ES-I3 (cell line): ENCODE measurements around the gene NGFR.

Experiments
- H3K36me3 ChIP-seq: 2 replicates; pipeline ENCODE4 v1.6.1; 2013; ENCODE audit warnings: mild to moderate bottlenecking, low read length, control low read depth, moderate library complexity; ENCODE audit not compliant: insufficient read depth
- H3K4me1 ChIP-seq: 2 replicates; pipeline ENCODE4 v1.6.1; 2013; ENCODE audit warnings: mild to moderate bottlenecking, control low read depth, low read length; ENCODE audit not compliant: insufficient read depth
- H3K9ac ChIP-seq: 2 replicates; pipeline ENCODE4 v1.6.1; 2013; ENCODE audit warnings: low read depth, mild to moderate bottlenecking, low read length, moderate library complexity
- H3K9me3 ChIP-seq: 2 replicates; pipeline ENCODE4 v1.6.1; 2013; ENCODE audit warnings: mild to moderate bottlenecking, low read length, moderate library complexity; ENCODE audit not compliant: control insufficient read depth, insufficient read depth

The NGFR gene

GRCh38 chr17:49523706-49524472 lies 28.8 kb downstream of the NGFR start:
- H3K4me1 ChIP-seq: peaks cover 4% of the 10 kb centered on the region; the same call in 1 of the 2 replicates
- no peak overlapping the region for H3K9ac ChIP-seq
- H3K36me3 ChIP-seq: no peaks in the 10 kb centered on the region

GRCh38 chr17:49524473-49525359 lies 29.6 kb downstream of the NGFR start:
- Histone ChIP-seq H3K36me3 (no peaks in the 10 kb centered on the region), H3K4me1 (peaks cover 4% of the 10 kb centered on the region; the same call in 1 of the 2 replicates), H3K9ac (no peak overlapping the region), H3K9me3 (no peaks in the 10 kb centered on the region)

More at GRCh38 chr17:49523706-49524472, 28.8 kb downstream of the NGFR start:
- no peaks in the 10 kb centered on the region for H3K9me3 ChIP-seq

- H3K9ac ChIP-seq: no peak overlapping the region
- H3K36me3 ChIP-seq: no peaks in the 10 kb centered on the region
- H3K4me1 ChIP-seq: peaks cover 4% of the 10 kb centered on the region; the same call in 1 of the 2 replicates
- no peaks in the 10 kb centered on the region for H3K9me3 ChIP-seq
Measured at GRCh38 chr17:49525831-49526741, 31.0 kb downstream of the NGFR start.

GRCh38 chr17:49527927-49528651 lies 33.0 kb downstream of the NGFR start:
- peaks cover 4% of the 10 kb centered on the region; the same call in 1 of the 2 replicates for H3K4me1 ChIP-seq
- no peaks in the 10 kb centered on the region for H3K9me3 ChIP-seq
- no peaks in the 10 kb centered on the region for H3K36me3 ChIP-seq
- no peak overlapping the region for H3K9ac ChIP-seq

GRCh38 chr17:49528966-49529365 lies 33.9 kb downstream of the NGFR start:
- no peaks in the 10 kb centered on the region for H3K9me3 ChIP-seq
- no peak overlapping the region for H3K9ac ChIP-seq
- no peaks in the 10 kb centered on the region for H3K36me3 ChIP-seq
- H3K4me1 ChIP-seq: peaks cover 4% of the 10 kb centered on the region; the same call in 1 of the 2 replicates

GRCh38 chr17:49530118-49530517 lies 35.0 kb downstream of the NGFR start:
- Histone ChIP-seq H3K4me1 (peaks cover 4% of the 10 kb centered on the region; the same call in 1 of the 2 replicates), H3K9me3 (no peaks in the 10 kb centered on the region), H3K36me3 (no peaks in the 10 kb centered on the region), H3K9ac (no peak overlapping the region)

- Histone ChIP-seq H3K9me3 (peaks cover 6% of the 10 kb centered on the region; the same call in 1 of the 2 replicates), H3K4me1 (peaks cover 39% of the 10 kb centered on the region), H3K9ac (no peak overlapping the region), H3K36me3 (no peaks in the 10 kb centered on the region)
Measured at GRCh38 chr17:49543860-49544259, 48.8 kb downstream of the NGFR start.

- Histone ChIP-seq H3K36me3 (no peaks in the 10 kb centered on the region), H3K4me1 (peaks cover 39% of the 10 kb centered on the region), H3K9me3 (peaks cover 6% of the 10 kb centered on the region; the same call in 1 of the 2 replicates), H3K9ac (no peak overlapping the region)
Measured at GRCh38 chr17:49545007-49545660, 50.0 kb downstream of the NGFR start.

- H3K9me3 ChIP-seq: peaks cover 6% of the 10 kb centered on the region; the same call in 1 of the 2 replicates
- H3K9ac ChIP-seq: no peak overlapping the region
- H3K36me3 ChIP-seq: no peaks in the 10 kb centered on the region
- peaks cover 39% of the 10 kb centered on the region for H3K4me1 ChIP-seq
Measured at GRCh38 chr17:49545806-49546545, 50.9 kb downstream of the NGFR start.

- no peak overlapping the region for H3K9ac ChIP-seq
- H3K9me3 ChIP-seq: peaks cover 6% of the 10 kb centered on the region; the same call in 1 of the 2 replicates
- no peaks in the 10 kb centered on the region for H3K36me3 ChIP-seq
- H3K4me1 ChIP-seq: peaks cover 39% of the 10 kb centered on the region
Measured at GRCh38 chr17:49546546-49547535, 51.7 kb downstream of the NGFR start.

- Histone ChIP-seq H3K9me3 (peaks cover 6% of the 10 kb centered on the region; the same call in 1 of the 2 replicates), H3K36me3 (no peaks in the 10 kb centered on the region), H3K4me1 (peaks cover 39% of the 10 kb centered on the region), H3K9ac (no peak overlapping the region)
Measured at GRCh38 chr17:49547566-49547965, 52.5 kb downstream of the NGFR start.
